ENCODE results near the gene KSR1. TPM values are rescaled to one million over a fixed set of nuclear protein-coding genes. Genes with fewer than 3 reads are reported as not detected.
"Not testable (repeated sequence)": the region's sequence is repeated elsewhere in the genome, so short reads cannot be mapped to it uniquely, and the experiment has no call there.

KSR1 gene
- total RNA-seq (43.3 TPM), polyA plus RNA-seq (ENCODE audit: insufficient read depth in 1 of 8, insufficient read length in 8 of 8, low replicate concordance in 1 of 8) (100 to 1,000 TPM in 1 of 8 donors, 10 to 100 TPM in 7; 59.5 to 112 (median 73.3) TPM)
- long read RNA-seq, donor 1, partial matches to known transcripts, result 0 of 1 reads
- long read RNA-seq, donor 1, other reads (novel, unspliced or antisense), result 0 of 1 reads
- long read RNA-seq, donor 2, result 0 reads
- long read RNA-seq, donor 3, partial matches to known transcripts, result 10 of 13 reads
- long read RNA-seq, donor 3, other reads (novel, unspliced or antisense), result 0 of 13 reads
- long read RNA-seq, donor 4, partial matches to known transcripts, result 5 of 6 reads
- long read RNA-seq, donor 4, other reads (novel, unspliced or antisense), result 0 of 6 reads
- long read RNA-seq, donor 5, partial matches to known transcripts, result 11 of 18 reads
- long read RNA-seq, donor 5, other reads (novel, unspliced or antisense), result 5 of 18 reads
- long read RNA-seq, donor 6, partial matches to known transcripts, result 0 of 1 reads
- long read RNA-seq, donor 6, other reads (novel, unspliced or antisense), result 0 of 1 reads
- long read RNA-seq, donor 7, partial matches to known transcripts, result 11 of 12 reads
- long read RNA-seq, donor 7, other reads (novel, unspliced or antisense), result 0 of 12 reads
- long read RNA-seq, donor 8, result 0 reads
- long read RNA-seq, donor 9, partial matches to known transcripts, result 12 of 12 reads
- long read RNA-seq, donor 9, other reads (novel, unspliced or antisense), result 0 of 12 reads
- long read RNA-seq, donor 10, partial matches to known transcripts, result 6 of 8 reads
- long read RNA-seq, donor 10, other reads (novel, unspliced or antisense), result 0 of 8 reads
- long read RNA-seq, donor 11, result 0 reads

DNA sequence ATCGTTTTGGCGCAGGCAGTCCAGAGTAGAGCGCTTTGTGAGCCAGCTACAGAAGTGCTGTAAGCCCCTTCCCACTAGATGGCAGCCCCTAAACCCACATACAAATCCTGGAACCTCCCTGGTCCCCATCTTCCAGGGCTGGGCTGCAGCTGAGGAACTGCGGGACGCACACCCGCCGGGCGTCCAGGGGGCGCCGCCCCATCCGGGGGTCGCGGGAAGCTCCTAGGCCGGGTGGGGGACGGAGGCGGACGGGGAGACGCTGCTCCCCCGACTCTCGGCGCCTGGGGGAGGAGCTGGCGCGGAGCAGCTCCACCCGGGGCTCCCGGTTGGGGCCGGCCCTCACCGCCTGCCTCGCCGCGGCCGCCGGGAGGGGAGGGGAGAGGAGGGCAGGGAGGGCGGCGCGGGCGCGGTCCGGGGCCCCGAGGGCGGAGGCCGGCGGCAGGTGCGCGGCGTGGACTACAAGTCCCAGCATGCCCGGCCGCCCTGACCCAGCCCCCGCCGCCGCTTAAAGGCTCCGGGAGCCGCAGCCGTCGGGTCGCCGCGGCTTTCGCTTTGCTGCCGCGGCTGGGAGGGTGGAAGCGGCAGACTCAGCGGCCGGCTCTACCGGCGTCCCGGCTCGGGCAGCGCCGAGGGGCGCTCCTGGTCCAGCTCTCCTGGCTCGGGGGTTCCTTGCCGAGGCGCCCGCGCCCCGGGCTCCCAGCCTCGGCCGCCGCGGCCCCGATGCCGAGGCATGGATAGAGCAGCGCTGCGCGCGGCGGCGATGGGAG, at the start of gene KSR1:
KSR1 (plus strand) TSS at position 535 of the 767 bp plus-strand sequence; CDS start at position 731, 196 bp downstream.
- WGBS (ENCODE audit: insufficient coverage), result 1% methylated on average over 87 of the region's 88 CpGs
- Histone ChIP-seq H3K4me1 (ENCODE audit: control insufficient read depth, insufficient read depth, low read length) (peaks cover 29% of the 10 kb centered on the region), H3K27me3 (ENCODE audit: control insufficient read depth, insufficient read depth, low read length) (no peaks in the 10 kb centered on the region), H3K4me3 (ENCODE audit: low read length) (peak within 1 kb of the TSS; percentile 63), H3K9me3 (replicated peaks; ENCODE audit: control insufficient read depth, low read depth, low read length) (no peaks in the 10 kb centered on the region), H3K36me3 (ENCODE audit: control insufficient read depth, insufficient read depth, low read length) (no peaks in the 10 kb centered on the region), H3K27ac (ENCODE audit: low read length) (peak within 1 kb of the TSS; percentile 42)
- peak; percentile 94 for DNase-seq

DNA sequence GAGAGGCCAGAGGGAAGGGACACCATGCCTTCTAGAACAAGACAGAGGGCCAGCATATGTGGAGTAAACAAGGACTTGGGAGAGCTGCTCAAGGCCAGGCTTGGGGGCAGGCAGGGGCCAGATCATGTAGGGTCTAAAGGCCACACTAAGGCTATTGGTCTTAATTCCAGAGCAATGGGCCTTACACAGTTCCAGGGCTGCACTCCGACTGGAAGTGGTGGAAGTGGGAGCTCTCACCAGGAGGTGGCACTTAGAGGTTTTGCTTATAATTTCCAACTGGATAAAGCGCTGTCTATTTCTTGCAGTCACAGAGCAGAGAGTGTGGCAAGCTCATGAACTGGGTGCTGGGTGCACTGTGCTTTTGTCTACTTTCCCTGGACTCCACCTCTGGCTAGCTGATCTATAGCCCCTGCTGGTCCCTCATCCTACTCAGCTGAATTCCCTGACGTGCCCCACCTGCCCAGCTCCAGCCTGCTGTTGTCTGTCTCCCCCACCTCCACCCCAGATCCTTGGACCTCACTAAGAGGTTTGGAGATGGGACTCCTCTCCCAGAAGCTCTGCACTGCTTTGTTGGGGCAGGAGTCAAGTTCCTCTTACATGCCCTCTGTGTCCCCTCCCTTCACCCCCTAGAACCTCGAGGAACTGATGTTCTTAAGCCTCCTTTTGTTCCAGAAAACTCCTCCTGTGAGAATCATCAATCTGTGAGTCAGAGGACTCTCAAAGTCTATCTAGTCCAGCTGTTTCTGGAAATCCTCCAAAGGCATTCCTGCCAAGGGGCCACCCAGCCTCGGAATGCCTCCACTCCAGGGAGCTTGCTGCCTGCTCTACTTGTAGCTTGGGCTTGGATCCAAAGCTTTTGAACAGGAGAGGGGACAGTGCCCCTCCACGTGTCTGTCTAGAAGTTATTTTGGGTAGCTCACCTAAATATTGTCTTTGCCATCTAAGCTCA, 48.1 kb upstream of the KSR1 start:
- DNase-seq, result peak; percentile 59
- Histone ChIP-seq H3K4me3 (ENCODE audit: low read length) (no peak overlapping the region), H3K4me1 (ENCODE audit: control insufficient read depth, insufficient read depth, low read length) (peaks cover 20% of the 10 kb centered on the region), H3K36me3 (ENCODE audit: control insufficient read depth, insufficient read depth, low read length) (no peaks in the 10 kb centered on the region), H3K27me3 (ENCODE audit: control insufficient read depth, insufficient read depth, low read length) (no peaks in the 10 kb centered on the region), H3K9me3 (replicated peaks; ENCODE audit: control insufficient read depth, low read depth, low read length) (no peaks in the 10 kb centered on the region), H3K27ac (ENCODE audit: low read length) (no peak overlapping the region)
- WGBS (ENCODE audit: insufficient coverage), result 41% methylated on average over 4 of the region's 6 CpGs

DNA sequence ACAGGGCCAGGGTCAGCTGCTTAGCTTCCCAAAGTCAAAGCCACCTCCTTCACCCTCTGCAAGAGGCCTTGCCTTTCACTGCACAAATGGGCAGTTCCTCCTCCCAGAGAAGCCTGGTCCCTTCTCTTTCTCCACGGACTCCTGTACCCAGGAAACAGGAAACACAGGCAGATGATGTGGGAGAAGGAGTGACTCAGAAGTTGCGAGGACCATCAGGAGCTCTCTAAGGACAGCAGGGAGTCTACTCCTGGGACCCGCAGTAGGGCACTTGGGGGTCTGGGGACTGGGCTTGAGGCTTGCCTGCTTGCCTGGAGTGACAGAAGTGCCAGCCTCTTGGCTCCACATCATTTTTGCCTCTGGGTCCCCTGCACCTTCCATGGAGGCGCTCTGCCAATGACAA, 47.4 kb upstream of the KSR1 start:
- H3K36me3 ChIP-seq (ENCODE audit: control insufficient read depth, insufficient read depth, low read length), result no peaks in the 10 kb centered on the region
- DNase-seq, result no peak
- no peak overlapping the region for H3K4me3 ChIP-seq (ENCODE audit: low read length)

DNA sequence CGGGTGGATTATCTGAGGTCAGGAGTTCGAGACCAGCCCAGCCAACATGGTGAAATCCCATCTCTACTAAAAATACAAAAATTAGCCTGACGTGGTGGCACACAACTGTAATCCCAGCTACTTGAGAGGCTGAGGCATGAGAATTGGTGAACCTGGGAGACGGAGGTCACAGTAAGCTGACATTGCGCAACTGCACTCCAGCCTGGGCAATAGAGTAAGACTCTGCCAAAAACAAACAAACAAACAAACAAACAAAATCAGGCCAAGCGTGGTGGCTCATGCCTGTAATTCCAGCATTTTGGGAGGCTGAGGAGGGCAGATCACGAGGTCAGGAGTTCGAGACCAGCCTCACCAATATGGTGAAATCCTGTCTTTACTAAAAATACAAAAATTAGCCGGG, 44.1 kb upstream of the KSR1 start:
- not testable (repeated sequence) for DNase-seq; H3K27ac ChIP-seq (ENCODE audit: low read length); H3K9me3 ChIP-seq (replicated peaks; ENCODE audit: control insufficient read depth, low read depth, low read length); H3K36me3 ChIP-seq (ENCODE audit: control insufficient read depth, insufficient read depth, low read length); H3K27me3 ChIP-seq (ENCODE audit: control insufficient read depth, insufficient read depth, low read length); H3K4me3 ChIP-seq (ENCODE audit: low read length)
- peaks cover 20% of the 10 kb centered on the region for H3K4me1 ChIP-seq (ENCODE audit: control insufficient read depth, insufficient read depth, low read length)
- WGBS (ENCODE audit: insufficient coverage), result 80% methylated on average over 2 of the region's 9 CpGs

More for the DNA sequence above, 47.4 kb upstream of the KSR1 start:
- Histone ChIP-seq H3K27me3 (ENCODE audit: control insufficient read depth, insufficient read depth, low read length) (no peaks in the 10 kb centered on the region), H3K9me3 (replicated peaks; ENCODE audit: control insufficient read depth, low read depth, low read length) (no peaks in the 10 kb centered on the region), H3K27ac (ENCODE audit: low read length) (no peak overlapping the region), H3K4me1 (ENCODE audit: control insufficient read depth, insufficient read depth, low read length) (peaks cover 20% of the 10 kb centered on the region)
- WGBS (ENCODE audit: insufficient coverage), result 81% methylated on average over 3 of the region's 4 CpGs

DNA sequence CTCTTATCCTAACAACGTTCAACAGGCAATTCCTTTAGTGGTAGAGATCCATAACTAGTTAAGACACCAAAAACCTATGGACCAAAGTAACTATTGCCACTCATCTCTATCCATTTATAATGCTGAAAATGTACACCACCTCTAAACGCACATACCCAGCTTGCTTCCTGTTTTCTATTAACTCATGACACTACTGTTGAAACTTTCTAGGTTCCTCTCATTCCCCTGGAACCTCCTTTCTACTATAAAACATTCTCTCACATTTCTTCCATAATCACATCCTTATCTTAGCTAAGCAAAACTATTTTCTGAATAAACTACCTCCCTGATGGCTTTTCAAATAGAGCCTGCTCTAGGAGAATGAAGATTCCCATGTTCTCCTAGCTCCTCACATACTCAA, 42.9 kb upstream of the KSR1 start:
- H3K36me3 ChIP-seq (ENCODE audit: control insufficient read depth, insufficient read depth, low read length), result no peaks in the 10 kb centered on the region
- DNase-seq, result no peak
- 38% methylated on average over 2 of the region's 2 CpGs for WGBS (ENCODE audit: insufficient coverage)
- peaks cover 13% of the 10 kb centered on the region for H3K4me1 ChIP-seq (ENCODE audit: control insufficient read depth, insufficient read depth, low read length)
- no peaks in the 10 kb centered on the region for H3K9me3 ChIP-seq (replicated peaks; ENCODE audit: control insufficient read depth, low read depth, low read length)
- H3K27me3 ChIP-seq (ENCODE audit: control insufficient read depth, insufficient read depth, low read length), result peaks cover 3% of the 10 kb centered on the region
- H3K4me3 ChIP-seq (ENCODE audit: low read length), result no peak overlapping the region
- no peak overlapping the region for H3K27ac ChIP-seq (ENCODE audit: low read length)

DNA sequence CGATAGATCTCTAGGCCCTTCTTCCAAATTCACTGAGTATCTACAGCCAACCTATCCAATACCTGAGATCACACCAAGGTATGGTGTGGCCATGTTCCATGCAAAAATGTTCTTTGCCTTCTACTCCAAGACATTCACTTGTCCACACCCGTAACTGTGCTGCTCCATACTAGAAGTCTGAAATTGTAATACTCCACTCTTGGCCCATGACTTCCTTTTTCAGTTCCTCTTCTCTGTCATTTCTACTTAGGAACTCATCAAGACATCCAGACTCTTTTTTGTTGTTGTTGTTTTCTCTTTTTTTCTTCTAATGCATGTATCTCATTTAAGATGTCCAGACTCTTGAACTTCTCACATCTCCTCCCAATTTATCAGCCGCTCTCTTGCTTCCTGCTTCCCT, 42.5 kb upstream of the KSR1 start:
- Histone ChIP-seq H3K4me3 (ENCODE audit: low read length) (no peak overlapping the region), H3K27me3 (ENCODE audit: control insufficient read depth, insufficient read depth, low read length) (peaks cover 3% of the 10 kb centered on the region), H3K27ac (ENCODE audit: low read length) (no peak overlapping the region), H3K4me1 (ENCODE audit: control insufficient read depth, insufficient read depth, low read length) (peaks cover 8% of the 10 kb centered on the region), H3K9me3 (replicated peaks; ENCODE audit: control insufficient read depth, low read depth, low read length) (no peaks in the 10 kb centered on the region), H3K36me3 (ENCODE audit: control insufficient read depth, insufficient read depth, low read length) (no peaks in the 10 kb centered on the region)
- peak; percentile 42 for DNase-seq
- 88% methylated on average over 2 of the region's 3 CpGs for WGBS (ENCODE audit: insufficient coverage)

DNA sequence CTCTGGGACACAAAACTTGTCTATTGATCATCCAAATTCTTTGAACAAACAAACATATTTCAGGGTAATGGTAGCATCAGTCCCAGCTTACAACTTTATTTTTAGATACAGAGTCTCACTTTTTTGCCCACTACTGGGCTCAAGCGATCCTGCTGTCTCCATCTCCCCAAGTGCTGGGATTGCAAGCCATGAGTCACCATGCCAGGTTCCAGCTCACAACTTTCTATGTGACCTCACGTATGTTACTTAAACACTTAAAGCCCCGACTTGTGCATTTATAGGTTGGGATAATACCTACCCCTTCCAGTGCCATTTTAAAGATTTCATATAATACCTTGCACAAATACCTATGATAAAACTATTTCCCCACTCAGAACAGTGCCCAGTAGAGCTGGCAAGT, 42.0 kb upstream of the KSR1 start:
- no peak overlapping the region for H3K27ac ChIP-seq (ENCODE audit: low read length)
- DNase-seq, result no peak
- H3K36me3 ChIP-seq (ENCODE audit: control insufficient read depth, insufficient read depth, low read length), result no peaks in the 10 kb centered on the region
- H3K4me3 ChIP-seq (ENCODE audit: low read length), result no peak overlapping the region
- peaks cover 4% of the 10 kb centered on the region for H3K4me1 ChIP-seq (ENCODE audit: control insufficient read depth, insufficient read depth, low read length)
- H3K9me3 ChIP-seq (replicated peaks; ENCODE audit: control insufficient read depth, low read depth, low read length), result no peaks in the 10 kb centered on the region
- WGBS (ENCODE audit: insufficient coverage), result 81% methylated on average over 3 of the region's 3 CpGs
- H3K27me3 ChIP-seq (ENCODE audit: control insufficient read depth, insufficient read depth, low read length), result peaks cover 3% of the 10 kb centered on the region

DNA sequence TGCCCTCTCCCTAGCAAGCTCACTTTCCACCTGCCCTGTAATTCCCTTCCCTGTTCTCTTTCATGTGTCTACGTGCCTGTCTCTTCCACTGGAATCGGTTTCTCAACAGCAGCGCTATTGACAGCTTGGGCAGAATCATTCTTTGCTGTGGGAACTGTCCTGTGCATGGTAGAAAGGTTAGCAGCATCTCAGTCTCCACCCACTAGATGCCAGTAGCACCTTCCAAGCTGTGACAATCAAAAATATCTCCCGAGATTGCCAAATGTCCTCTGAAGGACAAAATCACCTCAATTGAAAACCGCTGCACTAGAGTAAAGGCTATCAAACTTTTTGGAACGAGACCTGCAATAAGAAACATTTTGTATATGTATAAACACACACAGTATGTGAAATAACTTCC, 41.6 kb upstream of the KSR1 start:
- no peaks in the 10 kb centered on the region for H3K4me1 ChIP-seq (ENCODE audit: control insufficient read depth, insufficient read depth, low read length)
- no CpG with 5 or more reads among the region's 6 CpGs for WGBS (ENCODE audit: insufficient coverage)
- DNase-seq, result no peak
- H3K9me3 ChIP-seq (replicated peaks; ENCODE audit: control insufficient read depth, low read depth, low read length), result no peaks in the 10 kb centered on the region
- no peaks in the 10 kb centered on the region for H3K36me3 ChIP-seq (ENCODE audit: control insufficient read depth, insufficient read depth, low read length)
- H3K27me3 ChIP-seq (ENCODE audit: control insufficient read depth, insufficient read depth, low read length), result peaks cover 3% of the 10 kb centered on the region
- no peak overlapping the region for H3K4me3 ChIP-seq (ENCODE audit: low read length)
- H3K27ac ChIP-seq (ENCODE audit: low read length), result no peak overlapping the region

DNA sequence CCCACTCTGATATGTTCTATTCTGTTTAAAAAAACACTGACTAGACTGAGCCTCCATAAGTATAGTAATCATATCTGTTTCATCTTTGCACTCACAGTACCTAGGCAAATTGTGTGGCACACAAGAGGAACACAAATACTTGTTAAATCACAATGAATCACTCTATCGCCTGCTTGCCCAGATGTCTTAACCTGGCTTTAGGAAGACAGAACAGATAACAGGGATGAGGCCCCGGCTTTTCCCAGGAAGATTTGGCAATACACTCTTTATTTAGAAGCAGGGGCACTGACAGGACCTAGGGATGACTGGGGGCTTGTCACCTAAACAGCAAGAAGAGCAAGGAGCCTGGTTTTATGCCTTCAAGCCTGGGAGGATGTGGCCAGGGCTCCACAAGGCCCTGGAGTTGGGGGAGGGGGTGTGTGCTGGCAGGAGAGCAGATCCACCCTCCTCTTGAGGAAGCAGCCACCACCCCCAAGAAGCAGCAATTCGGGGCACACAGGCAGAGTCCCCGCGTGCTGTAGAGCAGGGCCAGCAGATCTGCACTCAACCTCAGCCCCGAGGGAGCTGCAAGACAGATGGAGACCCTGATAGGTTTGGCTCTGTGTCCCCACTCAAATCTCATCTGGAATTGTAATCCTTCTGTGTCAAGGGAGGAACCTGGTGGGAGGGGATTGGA, 41.0 kb upstream of the KSR1 start:
- Histone ChIP-seq H3K27me3 (ENCODE audit: control insufficient read depth, insufficient read depth, low read length) (peaks cover 3% of the 10 kb centered on the region), H3K36me3 (ENCODE audit: control insufficient read depth, insufficient read depth, low read length) (no peaks in the 10 kb centered on the region), H3K4me1 (ENCODE audit: control insufficient read depth, insufficient read depth, low read length) (no peaks in the 10 kb centered on the region), H3K9me3 (replicated peaks; ENCODE audit: control insufficient read depth, low read depth, low read length) (no peaks in the 10 kb centered on the region), H3K27ac (ENCODE audit: low read length) (no peak overlapping the region), H3K4me3 (ENCODE audit: low read length) (no peak overlapping the region)
- WGBS (ENCODE audit: insufficient coverage), result 29% methylated on average over 1 of the region's 6 CpGs
- DNase-seq, result no peak
